ENCODE results near the gene GLMP. TPM values are rescaled to one million over a fixed set of nuclear protein-coding genes. Genes with fewer than 3 reads are reported as not detected.

GLMP gene
- polyA plus RNA-seq, 2 of the 4 experiments (the other 2 are of a cell fraction) = 12.4 to 32.5 TPM

GRCh38 chr1:156282479-156283222 is 12.8 kb downstream of the GLMP start, which contains the start of gene SMG5 (continued):
- no peak for TF ChIP-seq CHD4 (IDR thresholded peaks at IDR 0.05; ENCODE audit: borderline replicate concordance)
- TF ChIP-seq SMC3 (IDR thresholded peaks at IDR 0.05) = no peak
- no peak for TF ChIP-seq FOXS1 (CRISPR knock-in tag; IDR thresholded peaks at IDR 0.05)
- TF ChIP-seq EHF (CRISPR knock-in tag; IDR thresholded peaks at IDR 0.05) = no peak
- peak; percentile 83 for TF ChIP-seq E2F6 (IDR thresholded peaks at IDR 0.05; ENCODE audit: borderline replicate concordance, low read depth)
- no peak for TF ChIP-seq HMGXB4 (CRISPR knock-in tag; IDR thresholded peaks at IDR 0.05; ENCODE audit: borderline replicate concordance)
- no peak for TF ChIP-seq POLR2AphosphoS2 (conservative IDR thresholded peaks at IDR 0.05; ENCODE audit: low read length)
- peak; percentile 85; the same call in 1 of the 2 replicates for TF ChIP-seq TFCP2L1 (CRISPR knock-in tag; IDR thresholded peaks at IDR 0.05)
- TF ChIP-seq KDM1A (IDR thresholded peaks at IDR 0.05; ENCODE audit: low read depth) = no peak
- TF ChIP-seq MAX (IDR thresholded peaks at IDR 0.05) = peak; percentile 94
- no peak for TF ChIP-seq CBX2 (IDR thresholded peaks at IDR 0.05; ENCODE audit: borderline replicate concordance, low read depth)
- no peak for TF ChIP-seq EHMT2 (IDR thresholded peaks at IDR 0.05; ENCODE audit: low read depth)
- TF ChIP-seq PBX3 (IDR thresholded peaks at IDR 0.05) = peak; percentile 45; the same call in 1 of the 2 replicates
- 0 out of 2 replicates have a peak, but pooled peaks have one; percentile 58 for TF ChIP-seq MAZ (IDR thresholded peaks at IDR 0.05; ENCODE audit: borderline replicate concordance, low read depth, low read length)
- TF ChIP-seq NFE2L2 (conservative IDR thresholded peaks at IDR 0.05; ENCODE audit: low read length) = no peak
- no peak for TF ChIP-seq USF2 (IDR thresholded peaks at IDR 0.05)
- TF ChIP-seq MYC (IDR thresholded peaks at IDR 0.05; ENCODE audit: borderline replicate concordance, low read length) = peak; percentile 78; the same call in 1 of the 2 replicates
- TF ChIP-seq TP53 (CRISPR knock-in tag; IDR thresholded peaks at IDR 0.05) = peak; percentile 26; the same call in 1 of the 2 replicates
- TF ChIP-seq RCOR1 (IDR thresholded peaks at IDR 0.05; ENCODE audit: low read depth, low read length) = no peak
- no peak for TF ChIP-seq EP300 (IDR thresholded peaks at IDR 0.05)
- TF ChIP-seq HOXA7 (CRISPR knock-in tag; IDR thresholded peaks at IDR 0.05) = no peak
- no peak for TF ChIP-seq HEYL (CRISPR knock-in tag; IDR thresholded peaks at IDR 0.05)
- TF ChIP-seq RNF2 (IDR thresholded peaks at IDR 0.05; ENCODE audit: borderline replicate concordance, low read depth) = no peak
- TF ChIP-seq BHLHE40 (IDR thresholded peaks at IDR 0.05; ENCODE audit: low read depth, low read length) = no peak
